CD14-positive monocyte (primary cell): ENCODE results near the gene IGSF9. TPM values are rescaled to one million over a fixed set of nuclear protein-coding genes. Genes with fewer than 3 reads are reported as not detected.

Experiments
- DNase-seq, 3 donors: peaks; one replicate each; pipeline ENCODE4 v3.0.0-alpha.2; 2011 to 2022
- H2AFZ ChIP-seq: 2 replicates; pipeline ENCODE4 v1.6.0; 2012; ENCODE audit warnings: mild to moderate bottlenecking, low read depth, low read length, inconsistent platforms; ENCODE audit not compliant: insufficient read depth, poor library complexity, severe bottlenecking
- H3K27ac ChIP-seq, 2 donors: 1 replicate in 1 of 2; 2 replicates in 1 of 2; pipeline ENCODE4 v1.5.1; 2012 to 2013; ENCODE audit warnings: low read length in 2 of 2, control low read depth in 1 of 2, inconsistent platforms in 1 of 2, low read depth in 1 of 2, mild to moderate bottlenecking in 1 of 2
- H3K27me3 ChIP-seq, 2 donors: one replicate each; pipeline versions ENCODE4 v1.6.0 to v1.6.1; 2011 to 2013; ENCODE audit warnings: low read length in 2 of 2; ENCODE audit not compliant: control insufficient read depth in 2 of 2, insufficient read depth in 2 of 2
- H3K36me3 ChIP-seq, 2 donors: replicated peaks in 1 of 2; 1 replicate in 1 of 2; 2 replicates in 1 of 2; pipeline versions ENCODE4 v1.5.1 to v1.6.1; 2012 to 2013; ENCODE audit warnings: low read length in 2 of 2, control low read depth in 1 of 2, inconsistent platforms in 1 of 2, mild to moderate bottlenecking in 1 of 2; ENCODE audit not compliant: insufficient read depth in 2 of 2, control insufficient read depth in 1 of 2
- H3K4me1 ChIP-seq, 2 donors: 1 replicate in 1 of 2; 2 replicates in 1 of 2; pipeline versions ENCODE4 v1.5.1 to v1.6.1; 2012 to 2013; ENCODE audit warnings: low read length in 2 of 2, control low read depth in 1 of 2, inconsistent platforms in 1 of 2, mild to moderate bottlenecking in 1 of 2, moderate library complexity in 1 of 2; ENCODE audit not compliant: insufficient read depth in 2 of 2, control insufficient read depth in 1 of 2
- H3K4me2 ChIP-seq: replicated peaks from 2 replicates; pipeline ENCODE3; 2012; ENCODE audit warnings: low read length, moderate library complexity, mild to moderate bottlenecking; ENCODE audit not compliant: poor library complexity, severe bottlenecking; ENCODE audit errors: extremely low read depth
- H3K4me3 ChIP-seq, 3 experiments: fragments of 200-600 bp in 1 of 3; sonication (generic) in 1 of 3; replicated peaks in 1 of 3; 1 replicate in 2 of 3; 2 replicates in 1 of 3; pipeline ENCODE4 v1.5.1; 2011 to 2013; ENCODE audit warnings: low read length in 3 of 3, mild to moderate bottlenecking in 3 of 3, control low read depth in 2 of 3, low read depth in 2 of 3, inconsistent platforms in 1 of 3, moderate library complexity in 1 of 3
- H3K79me2 ChIP-seq: 2 replicates; pipeline ENCODE4 v1.6.0; 2012; ENCODE audit warnings: mild to moderate bottlenecking, control low read depth, inconsistent platforms, low read length, moderate library complexity; ENCODE audit not compliant: insufficient read depth
- H3K9ac ChIP-seq: 2 replicates; pipeline ENCODE4 v1.6.0; 2017; ENCODE audit warnings: low read length, mild to moderate bottlenecking; ENCODE audit not compliant: insufficient read depth, poor library complexity, severe bottlenecking
- H3K9me3 ChIP-seq, 2 donors: replicated peaks in 1 of 2; 1 replicate in 1 of 2; 2 replicates in 1 of 2; pipeline versions ENCODE4 v1.5.1 to v1.6.1; 2012 to 2013; ENCODE audit warnings: low read length in 2 of 2, control low read depth in 1 of 2; ENCODE audit not compliant: control insufficient read depth in 1 of 2, insufficient read depth in 1 of 2
- H4K20me1 ChIP-seq: 2 replicates; pipeline ENCODE4 v1.6.0; 2012; ENCODE audit warnings: mild to moderate bottlenecking, low read length, control low read depth, moderate library complexity; ENCODE audit not compliant: insufficient read depth
- H3K27ac Mint-ChIP-seq, 7 donors: one replicate each; pipeline ENCODE4 v1.8.0; 2020; ENCODE audit warnings: mild to moderate bottlenecking in 7 of 7, mixed read lengths in 7 of 7, moderate library complexity in 6 of 7, inconsistent platforms in 2 of 7
- H3K27me3 Mint-ChIP-seq, 3 donors: one replicate each; pipeline ENCODE4 v1.8.0; 2021 to 2022; ENCODE audit warnings: low read depth in 3 of 3, mild to moderate bottlenecking in 3 of 3, mixed read lengths in 3 of 3, moderate library complexity in 3 of 3, inconsistent platforms in 1 of 3
- H3K36me3 Mint-ChIP-seq, 2 donors: one replicate each; pipeline ENCODE4 v1.8.0; 2020; ENCODE audit warnings: mixed read lengths in 2 of 2, inconsistent platforms in 1 of 2, mild to moderate bottlenecking in 1 of 2
- H3K4me1 Mint-ChIP-seq: one replicate; pipeline ENCODE4 v1.8.0; 2020; ENCODE audit warnings: mild to moderate bottlenecking, mixed read lengths
- H3K4me3 Mint-ChIP-seq, 2 donors: one replicate each; pipeline ENCODE4 v1.8.0; 2020; ENCODE audit warnings: mild to moderate bottlenecking in 2 of 2, mixed read lengths in 2 of 2, moderate library complexity in 1 of 2
- H3K9me3 Mint-ChIP-seq, 7 donors: one replicate each; pipeline ENCODE4 v1.8.0; 2020 to 2022; ENCODE audit warnings: mixed read lengths in 7 of 7, mild to moderate bottlenecking in 6 of 7, moderate library complexity in 6 of 7, inconsistent platforms in 2 of 7
- WGBS: methylation state at CpG from one replicate; pipeline ENCODE4 v1.1.5; 2013; ENCODE audit warnings: missing lambda C conversion rate; ENCODE audit not compliant: insufficient coverage; 5-methylcytosine and 5-hydroxymethylcytosine counted together
- intact Hi-C, 2 donors: fragments of 100-400 bp; cut with micrococcal nuclease; formaldehyde crosslinking; loops; one replicate each; pipeline versions ENCODE4 v1.15.0 to v1.15.1; 2023
- polyA plus RNA-seq, 3 donors: library from polyadenylated mRNA; depleted of rRNA in 1 of 3; unstranded in 2 of 3; stranded (reverse) in 1 of 3; fragments of 300-500 nt in 2 of 3; fragments of >200 nt in 1 of 3; fragmentation: Illumina TruSeq in 2 of 3; gene quantifications; 1 replicate in 2 of 3; 2 replicates in 1 of 3; pipeline ENCODE4 v1.2.3, GENCODE V29; 2012 to 2021
- TF ChIP-seq, protein P1 (sequence below): fragments of 200-600 bp; IDR thresholded peaks from one replicate; pipeline ENCODE4 v1.8.0; 2022; ENCODE audit warnings: antibody characterized with exemption, mild to moderate bottlenecking

Gene IGSF9
- polyA plus RNA-seq, 3 donors, result 0.04 TPM; not detected in 2

DNA sequence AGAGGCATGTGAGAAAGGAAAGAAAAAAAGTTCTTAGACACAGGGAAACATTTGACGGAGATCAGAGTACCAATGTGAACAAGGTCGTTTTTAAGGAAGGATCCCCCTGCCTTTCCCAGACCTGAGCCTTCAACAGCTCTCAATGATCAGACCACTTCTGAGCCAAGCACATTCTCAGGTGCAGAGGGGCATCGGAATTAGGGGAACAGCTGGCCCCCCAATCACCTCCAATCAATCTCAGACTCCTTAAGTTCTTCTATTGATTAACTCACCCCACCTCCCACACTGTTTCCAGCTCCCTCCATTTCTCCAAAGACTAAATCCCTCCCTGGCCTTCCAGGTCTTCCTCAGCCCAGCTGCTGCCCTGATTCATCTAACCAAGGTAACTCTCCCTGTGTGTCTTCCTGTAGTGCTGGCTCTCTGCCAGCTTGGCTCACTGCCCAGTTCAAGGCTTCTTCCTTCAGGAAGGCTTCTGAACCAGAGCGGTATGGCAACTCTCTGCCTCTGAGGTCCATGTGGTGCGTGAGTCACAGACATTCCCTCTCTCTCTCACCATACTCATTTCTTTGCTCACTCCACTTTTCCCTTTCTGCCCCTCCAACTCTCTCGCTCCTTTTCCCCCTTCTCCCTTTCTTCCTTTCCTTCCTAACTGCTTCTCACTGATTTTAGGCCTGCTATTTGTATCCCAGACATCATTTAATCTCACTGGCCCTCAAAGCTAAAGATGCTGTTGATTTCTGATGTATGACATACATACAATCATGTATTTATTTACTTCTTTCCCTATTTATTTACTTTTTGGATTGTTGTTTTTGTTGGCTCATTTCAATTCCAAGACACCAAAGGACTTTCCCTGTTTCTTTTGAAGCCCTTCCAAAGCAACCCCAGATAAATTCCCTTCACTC lies 63.5 kb downstream of the IGSF9 start:
- peaks cover 0 to 4% (median 0%) of the 10 kb centered on the region in 3 donors for H3K27me3 Mint-ChIP-seq
- H3K4me1 Mint-ChIP-seq, result peaks cover 5% of the 10 kb centered on the region
- H3K36me3 ChIP-seq, result no peaks in the 10 kb centered on the region
- intact Hi-C loops, result no loop called here
- no peak overlapping the region for H3K27ac Mint-ChIP-seq
- H3K9me3 ChIP-seq, result no peaks in the 10 kb centered on the region
- H3K27me3 ChIP-seq, result no peaks in the 10 kb centered on the region
- DNase-seq, result peak; percentile 64 to 89 (median 82)
- no peak overlapping the region for H3K9ac ChIP-seq
- no peak overlapping the region for H3K4me3 Mint-ChIP-seq
- WGBS, result 57% methylated on average over 5 of the region's 6 CpGs
- no peaks in the 10 kb centered on the region for H3K36me3 Mint-ChIP-seq
- peak overlapping the region in 1 of 2 donors; percentile 39 for H3K27ac ChIP-seq
- no peaks in the 10 kb centered on the region for H4K20me1 ChIP-seq
- peak overlapping the region; percentile 33 for H3K4me2 ChIP-seq
- H2AFZ ChIP-seq, result no peak overlapping the region
- peaks cover 45 to 51% of the 10 kb centered on the region in 2 donors for H3K4me1 ChIP-seq
- H3K4me3 ChIP-seq, result no peak overlapping the region
- no peaks in the 10 kb centered on the region for H3K9me3 Mint-ChIP-seq
- no peaks in the 10 kb centered on the region for H3K79me2 ChIP-seq
- TF ChIP-seq, protein P1, sequence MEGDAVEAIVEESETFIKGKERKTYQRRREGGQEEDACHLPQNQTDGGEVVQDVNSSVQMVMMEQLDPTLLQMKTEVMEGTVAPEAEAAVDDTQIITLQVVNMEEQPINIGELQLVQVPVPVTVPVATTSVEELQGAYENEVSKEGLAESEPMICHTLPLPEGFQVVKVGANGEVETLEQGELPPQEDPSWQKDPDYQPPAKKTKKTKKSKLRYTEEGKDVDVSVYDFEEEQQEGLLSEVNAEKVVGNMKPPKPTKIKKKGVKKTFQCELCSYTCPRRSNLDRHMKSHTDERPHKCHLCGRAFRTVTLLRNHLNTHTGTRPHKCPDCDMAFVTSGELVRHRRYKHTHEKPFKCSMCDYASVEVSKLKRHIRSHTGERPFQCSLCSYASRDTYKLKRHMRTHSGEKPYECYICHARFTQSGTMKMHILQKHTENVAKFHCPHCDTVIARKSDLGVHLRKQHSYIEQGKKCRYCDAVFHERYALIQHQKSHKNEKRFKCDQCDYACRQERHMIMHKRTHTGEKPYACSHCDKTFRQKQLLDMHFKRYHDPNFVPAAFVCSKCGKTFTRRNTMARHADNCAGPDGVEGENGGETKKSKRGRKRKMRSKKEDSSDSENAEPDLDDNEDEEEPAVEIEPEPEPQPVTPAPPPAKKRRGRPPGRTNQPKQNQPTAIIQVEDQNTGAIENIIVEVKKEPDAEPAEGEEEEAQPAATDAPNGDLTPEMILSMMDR, result no peak

GRCh38 chr1:159880430-159880829 lies 65.0 kb downstream of the IGSF9 start:
- no peak overlapping the region for H2AFZ ChIP-seq

More at GRCh38 chr1:159880430-159880829, 65.0 kb downstream of the IGSF9 start:
- no peaks in the 10 kb centered on the region for H3K79me2 ChIP-seq
- intact Hi-C loops, result no loop called here
- no peak overlapping the region for H3K9ac ChIP-seq
- no peaks in the 10 kb centered on the region for H3K27me3 ChIP-seq
- H3K4me3 Mint-ChIP-seq, result no peak overlapping the region
- peaks cover 2% of the 10 kb centered on the region for H3K4me1 Mint-ChIP-seq
- H3K36me3 Mint-ChIP-seq, result no peaks in the 10 kb centered on the region
- peaks cover 0 to 6% (median 0%) of the 10 kb centered on the region in 3 donors for H3K27me3 Mint-ChIP-seq
- peaks cover 44 to 45% of the 10 kb centered on the region in 2 donors for H3K4me1 ChIP-seq
- no peaks in the 10 kb centered on the region for H4K20me1 ChIP-seq
- H3K4me2 ChIP-seq, result peak overlapping the region; percentile 48
- TF ChIP-seq, protein P1, result no peak
- H3K27ac Mint-ChIP-seq, result no peak overlapping the region
- 33% methylated on average over 3 of the region's 3 CpGs for WGBS
- no peaks in the 10 kb centered on the region for H3K9me3 Mint-ChIP-seq
- no peaks in the 10 kb centered on the region for H3K36me3 ChIP-seq
- DNase-seq, result peak in 2 of 3 donors; percentile 32 to 37
- no peaks in the 10 kb centered on the region for H3K9me3 ChIP-seq
- peak overlapping the region in 1 of 2 donors; percentile 73 for H3K27ac ChIP-seq
- H3K4me3 ChIP-seq, result peak overlapping the region in 1 of 3 experiments; percentile 35
